Astrocyte of the cerebellum (primary cell): ENCODE results near the gene MSMB.
"Not testable (repeated sequence)": the region's sequence is repeated elsewhere in the genome, so short reads cannot be mapped to it uniquely, and the experiment has no call there.

Experiments used
- DNase-seq: peaks from one replicate; pipeline ENCODE4 v3.0.0-alpha.2; 2011; ENCODE audit warnings: low read depth
- H3K4me3 ChIP-seq: 2 replicates; pipeline ENCODE4 v1.5.1; 2011; ENCODE audit warnings: mild to moderate bottlenecking, low read depth, low read length, moderate library complexity
- CTCF ChIP-seq: IDR thresholded peaks from 2 replicates; pipeline ENCODE4 v1.5.1; 2012; ENCODE audit warnings: low read length, low read depth, moderate library complexity, mild to moderate bottlenecking; ENCODE audit errors: missing control alignments
- in situ Hi-C: cut with HindIII; loops from 2 replicates; pipeline ENCODE4 v1.10.0; 2017; ENCODE audit warnings: low sequenced_read_pairs

MSMB gene

GRCh38 chr10:46012746-46013145 is 33.3 kb downstream of the MSMB start:
- no peak for DNase-seq
- no peak overlapping the region for H3K4me3 ChIP-seq
- no peak for TF ChIP-seq CTCF
- in situ Hi-C loops = no loop called here

GRCh38 chr10:46006219-46006618 is 39.9 kb downstream of the MSMB start:
- DNase-seq = no peak
- in situ Hi-C loops = no loop called here
- TF ChIP-seq CTCF = no peak
- H3K4me3 ChIP-seq = no peak overlapping the region

GRCh38 chr10:46005383-46005782 is 40.7 kb downstream of the MSMB start:
- TF ChIP-seq CTCF = no peak
- in situ Hi-C loops = no loop called here
- H3K4me3 ChIP-seq = no peak overlapping the region
- no peak for DNase-seq

- in situ Hi-C loops = no loop called here
- no peak overlapping the region for H3K4me3 ChIP-seq
- TF ChIP-seq CTCF = no peak
- DNase-seq = no peak
These were observed 41.1 kb downstream of the MSMB start for GRCh38 chr10:46004963-46005362.

- in situ Hi-C loops = no loop called here
- no peak for DNase-seq
- no peak overlapping the region for H3K4me3 ChIP-seq
- TF ChIP-seq CTCF = no peak
These were observed 43.0 kb downstream of the MSMB start for GRCh38 chr10:46002916-46003693.

GRCh38 chr10:46002189-46002687 is 43.8 kb downstream of the MSMB start:
- in situ Hi-C loops, H3K4me3 ChIP-seq, DNase-seq: not testable (repeated sequence)

GRCh38 chr10:46001187-46001756 is 44.8 kb downstream of the MSMB start:
- in situ Hi-C loops = no loop called here
- DNase-seq = no peak
- no peak overlapping the region for H3K4me3 ChIP-seq

More at GRCh38 chr10:46001187-46001756, 44.8 kb downstream of the MSMB start:
- no peak for TF ChIP-seq CTCF
